IMR-90 (cell line): ENCODE measurements around the gene TREM1. TPM values are rescaled to one million over a fixed set of nuclear protein-coding genes. Genes with fewer than 3 reads are reported as not detected.

Source experiments
- ATAC-seq: fragments of 200-7000 bp; cut with Tn5 transposase; 2 replicates; pipeline ENCODE4 v1.9.1; 2020; ENCODE audit warnings: low read depth, mild to moderate bottlenecking, moderate library complexity
- BruUV-seq: library from RNA; stranded (reverse); fragments of 400-500 nt; replicated peaks from 2 replicates; lab custom pipeline; 2021; lab: Mats Ljungman, UMichigan
- CTCF ChIA-PET: fragments of 300-600 bp; formaldehyde crosslinking; extraction: SDS; loops from one replicate; lab custom pipeline; 2021; ENCODE audit warnings: antibody characterized with exemption; lab: Yijun Ruan, JAX
- POLR2A ChIA-PET: fragments of 300-600 bp; sonication (Branson Sonifier 250); formaldehyde crosslinking; loops from one replicate; lab custom pipeline; 2022; ENCODE audit warnings: antibody characterized with exemption; ENCODE audit not compliant: unreplicated experiment; lab: Charles Lee
- DNase-seq: peaks from one replicate; pipeline ENCODE4 v3.0.0; 2013
- H2AFZ ChIP-seq: replicated peaks from 2 replicates; pipeline ENCODE3; 2013; ENCODE audit warnings: low read length, mild to moderate bottlenecking; ENCODE audit not compliant: poor library complexity
- H2AK5ac ChIP-seq: 2 replicates; pipeline ENCODE4 v1.6.1; 2013; ENCODE audit warnings: low read depth, low read length, inconsistent platforms
- H2AK9ac ChIP-seq: replicated peaks from 2 replicates; pipeline ENCODE3; 2013; ENCODE audit warnings: mild to moderate bottlenecking, low read depth, low read length, moderate library complexity; ENCODE audit not compliant: poor library complexity
- H2BK120ac ChIP-seq: 2 replicates; pipeline ENCODE4 v1.6.1; 2013; ENCODE audit warnings: low read depth, low read length, inconsistent platforms
- H2BK15ac ChIP-seq: 3 replicates; pipeline ENCODE4 v1.6.1; 2013; ENCODE audit warnings: low read depth, low read length, inconsistent platforms
- H2BK20ac ChIP-seq: 2 replicates; pipeline ENCODE4 v1.6.1; 2013; ENCODE audit warnings: low read depth, mild to moderate bottlenecking, inconsistent platforms, low read length, moderate library complexity
- H2BK5ac ChIP-seq: 2 replicates; pipeline ENCODE4 v1.6.1; 2013; ENCODE audit warnings: mild to moderate bottlenecking, low read depth, low read length, inconsistent platforms; ENCODE audit not compliant: poor library complexity, severe bottlenecking
- H3K14ac ChIP-seq: replicated peaks from 2 replicates; pipeline ENCODE4 v1.6.1; 2013; ENCODE audit warnings: low read depth, low read length, inconsistent platforms
- H3K18ac ChIP-seq: 2 replicates; pipeline ENCODE4 v1.6.1; 2013; ENCODE audit warnings: low read depth, low read length, control low read depth
- H3K23ac ChIP-seq: 2 replicates; pipeline ENCODE4 v1.6.1; 2013; ENCODE audit warnings: low read depth, low read length, inconsistent platforms
- H3K27ac ChIP-seq: 2 replicates; pipeline ENCODE4 v1.5.1; 2013; ENCODE audit warnings: mild to moderate bottlenecking, control low read depth, low read length; ENCODE audit not compliant: insufficient read depth
- H3K27me3 ChIP-seq: 2 replicates; pipeline ENCODE4 v1.6.1; 2013; ENCODE audit warnings: low read length; ENCODE audit not compliant: control insufficient read depth, insufficient read depth
- H3K36me3 ChIP-seq: 2 replicates; pipeline ENCODE4 v1.6.1; 2013; ENCODE audit warnings: low read length, mixed read lengths; ENCODE audit not compliant: control insufficient read depth, insufficient read depth
- H3K4ac ChIP-seq: 2 replicates; pipeline ENCODE4 v1.6.1; 2013; ENCODE audit warnings: low read depth, low read length, inconsistent platforms
- H3K4me1 ChIP-seq: 2 replicates; pipeline ENCODE4 v1.6.1; 2013; ENCODE audit warnings: low read length, mixed read lengths; ENCODE audit not compliant: control insufficient read depth, insufficient read depth
- H3K4me2 ChIP-seq: 2 replicates; pipeline ENCODE4 v1.6.1; 2013; ENCODE audit warnings: low read depth, mild to moderate bottlenecking, control low read depth, low read length, moderate library complexity
- H3K4me3 ChIP-seq: 2 replicates; pipeline ENCODE4 v1.5.1; 2013; ENCODE audit warnings: low read depth, mild to moderate bottlenecking, control low read depth, low read length, moderate library complexity; ENCODE audit not compliant: insufficient read depth
- H3K56ac ChIP-seq: 2 replicates; pipeline ENCODE4 v1.6.1; 2013; ENCODE audit warnings: low read length, inconsistent platforms; ENCODE audit not compliant: insufficient read depth; ENCODE audit errors: extremely low read depth
- H3K79me1 ChIP-seq, 2 experiments: 2 replicates each; pipeline ENCODE4 v1.6.1; 2013; ENCODE audit warnings: low read length in 2 of 2, inconsistent platforms in 1 of 2, low read depth in 1 of 2
- H3K9ac ChIP-seq: 2 replicates; pipeline ENCODE4 v1.6.1; 2013; ENCODE audit warnings: low read depth, low read length, control low read depth
- H3K9me1 ChIP-seq: 2 replicates; pipeline ENCODE4 v1.6.1; 2013; ENCODE audit warnings: low read length, inconsistent platforms; ENCODE audit not compliant: insufficient read depth
- H3K9me3 ChIP-seq: 2 replicates; pipeline ENCODE4 v1.6.1; 2013; ENCODE audit warnings: low read length; ENCODE audit not compliant: control insufficient read depth, insufficient read depth
- H4K20me1 ChIP-seq: 2 replicates; pipeline ENCODE4 v1.6.1; 2013; ENCODE audit warnings: low read length, inconsistent platforms; ENCODE audit not compliant: insufficient read depth
- H4K5ac ChIP-seq: 2 replicates; pipeline ENCODE4 v1.6.1; 2013; ENCODE audit warnings: mild to moderate bottlenecking, low read depth, low read length, control low read depth
- H4K8ac ChIP-seq, 2 experiments: 2 replicates each; pipeline ENCODE4 v1.6.1; 2013; ENCODE audit warnings: low read depth in 2 of 2, low read length in 2 of 2, control low read depth in 1 of 2, inconsistent platforms in 1 of 2
- H4K91ac ChIP-seq: 2 replicates; pipeline ENCODE4 v1.6.1; 2013; ENCODE audit warnings: low read depth, low read length, inconsistent platforms; ENCODE audit not compliant: insufficient read depth
- BHLHE40 ChIP-seq: fragments of 150-350 bp; IDR thresholded peaks from 2 replicates; pipeline ENCODE4 v1.6.1; 2016; ENCODE audit warnings: mild to moderate bottlenecking, low read depth, low read length
- CEBPB ChIP-seq: IDR thresholded peaks from 2 replicates; pipeline ENCODE4 v1.6.1; 2012; ENCODE audit warnings: low read depth, low read length, improper control_type of control experiment
- CHD1 ChIP-seq: IDR thresholded peaks from 2 replicates; pipeline ENCODE4 v1.6.1; 2012; ENCODE audit warnings: low read depth, low read length, improper control_type of control experiment
- CTCF ChIP-seq: conservative IDR thresholded peaks from 2 replicates; pipeline ENCODE4 v1.5.1; 2012; ENCODE audit warnings: mild to moderate bottlenecking, low read depth, low read length, improper control_type of control experiment
- ELK1 ChIP-seq: fragments of 150-350 bp; IDR thresholded peaks from 2 replicates; pipeline ENCODE4 v1.6.1; 2016; ENCODE audit warnings: low read depth, mild to moderate bottlenecking, low read length, moderate library complexity, borderline replicate concordance
- FOS ChIP-seq: fragments of 150-350 bp; IDR thresholded peaks from 2 replicates; pipeline ENCODE4 v1.6.1; 2016; ENCODE audit warnings: low read depth, low read length
- MAFK ChIP-seq: IDR thresholded peaks from 2 replicates; pipeline ENCODE4 v1.6.1; 2012; ENCODE audit warnings: low read depth, low read length, improper control_type of control experiment
- MAZ ChIP-seq: IDR thresholded peaks from 2 replicates; pipeline ENCODE4 v1.6.1; 2012; ENCODE audit warnings: low read depth, mild to moderate bottlenecking, low read length, improper control_type of control experiment, moderate library complexity, borderline replicate concordance
- MXI1 ChIP-seq: IDR thresholded peaks from 2 replicates; pipeline ENCODE4 v1.6.1; 2012; ENCODE audit warnings: low read depth, mild to moderate bottlenecking, low read length, moderate library complexity, borderline replicate concordance
- NFE2L2 ChIP-seq: fragments of 150-350 bp; IDR thresholded peaks from 2 replicates; pipeline ENCODE4 v1.6.1; 2016; ENCODE audit warnings: low read depth, mild to moderate bottlenecking, low read length
- POLR2A ChIP-seq: IDR thresholded peaks from 2 replicates; pipeline ENCODE4 v1.6.1; 2012; ENCODE audit warnings: mild to moderate bottlenecking, low read depth, low read length
- RAD21 ChIP-seq: IDR thresholded peaks from 2 replicates; pipeline ENCODE4 v1.6.1; 2012; ENCODE audit warnings: low read length, improper control_type of control experiment
- RCOR1 ChIP-seq: IDR thresholded peaks from 2 replicates; pipeline ENCODE4 v1.6.1; 2012; ENCODE audit warnings: mild to moderate bottlenecking, low read length, improper control_type of control experiment; ENCODE audit not compliant: insufficient replicate concordance
- RFX5 ChIP-seq: IDR thresholded peaks from 2 replicates; pipeline ENCODE4 v1.8.0; 2012; ENCODE audit warnings: low read depth, mild to moderate bottlenecking, low read length, moderate library complexity
- SMC3 ChIP-seq: fragments of 150-350 bp; IDR thresholded peaks from 2 replicates; pipeline ENCODE4 v1.6.1; 2016; ENCODE audit warnings: low read depth, mild to moderate bottlenecking, antibody characterized with exemption, low read length, moderate library complexity
- USF2 ChIP-seq: fragments of 150-350 bp; IDR thresholded peaks from 2 replicates; pipeline ENCODE4 v1.6.1; 2017; ENCODE audit warnings: mild to moderate bottlenecking, antibody characterized with exemption, low read length, low read depth
- WGBS, 2 experiments: methylation state at CpG; one replicate each; pipeline versions ENCODE4 v1.1.5 to v1.1.7; 2013; ENCODE audit warnings: missing lambda C conversion rate in 2 of 2; ENCODE audit not compliant: insufficient read length in 1 of 2; ENCODE audit errors: extremely low coverage in 2 of 2; 5-methylcytosine and 5-hydroxymethylcytosine counted together
- dilution Hi-C: fragments of 300-500 bp; cut with HindIII; formaldehyde crosslinking; loops from one replicate; pipeline ENCODE4 v1.14.3; 2018; ENCODE audit warnings: low sequenced_read_pairs; ENCODE audit not compliant: unreplicated experiment
- in situ Hi-C: fragments of 300-500 bp; cut with MboI; formaldehyde crosslinking; loops from 3 replicates; pipeline ENCODE4 v1.14.3; 2019; ENCODE audit warnings: low sequenced_read_pairs, inconsistent platforms, mixed read lengths
- intact Hi-C: fragments of 100-400 bp; cut with micrococcal nuclease; formaldehyde crosslinking; loops from 2 replicates; pipeline ENCODE4 v1.10.0; 2022
- polyA plus RNA-seq, 3 experiments: library from polyadenylated mRNA; depleted of rRNA; stranded (reverse); fragments of >200 nt; gene quantifications; 2 replicates each; pipeline ENCODE4 v1.2.3, GENCODE V29; 2012; ENCODE audit warnings: low replicate concordance in 1 of 3
- total RNA-seq: library from RNA; depleted of rRNA; stranded (reverse); fragments of >200 nt; gene quantifications from 2 replicates; pipeline ENCODE4 v1.2.3, GENCODE V29; 2012

Gene TREM1
- total and polyA plus RNA-seq, 2 of the 4 experiments (the other 2 are of a cell fraction) = not detected

GRCh38 chr6:41315943-41316620, 29.6 kb upstream of the TREM1 start:
- CTCF ChIA-PET = no interaction called here
- no peaks in the 10 kb centered on the region for H3K79me1 ChIP-seq
- no peak overlapping the region for H4K8ac ChIP-seq
- H4K5ac ChIP-seq = no peak overlapping the region
- no peaks in the 10 kb centered on the region for H3K9me1 ChIP-seq
- DNase-seq (no peak), ATAC-seq (no peak)
- H2AK5ac ChIP-seq = no peak overlapping the region
- dilution Hi-C loops = no loop called here
- TF ChIP-seq MAZ = no peak
- TF ChIP-seq POLR2A = no peak
- no peak for TF ChIP-seq MXI1
- no peak for TF ChIP-seq RAD21
- TF ChIP-seq CHD1 = no peak
- TF ChIP-seq FOS = no peak
- TF ChIP-seq RCOR1 = no peak
- no peak for TF ChIP-seq BHLHE40
- no peak for TF ChIP-seq RFX5
- no peak for TF ChIP-seq SMC3
- no peak for TF ChIP-seq CEBPB
- no peak for TF ChIP-seq USF2
- TF ChIP-seq ELK1 = no peak
- TF ChIP-seq NFE2L2 = no peak
- TF ChIP-seq MAFK = no peak
- TF ChIP-seq CTCF = no peak
- H3K9me3 ChIP-seq = no peaks in the 10 kb centered on the region
- peaks cover 26% of the 10 kb centered on the region for H3K27me3 ChIP-seq
- no peak overlapping the region for H2BK20ac ChIP-seq
- H3K4ac ChIP-seq = no peak overlapping the region
- H3K9ac ChIP-seq = no peak overlapping the region
- no peak overlapping the region for H3K4me3 ChIP-seq
- H2BK5ac ChIP-seq = no peak overlapping the region
- H3K4me1 ChIP-seq = no peaks in the 10 kb centered on the region
- H3K14ac ChIP-seq = no peak overlapping the region
- no peak overlapping the region for H3K4me2 ChIP-seq
- no peaks in the 10 kb centered on the region for H3K36me3 ChIP-seq
- H3K18ac ChIP-seq = no peak overlapping the region
- in situ Hi-C loops = no loop called here
- H4K91ac ChIP-seq = no peak overlapping the region
- intact Hi-C loops = loop anchor here (5.0 kb wide), 1 partner anchor 244 kb away; the partner anchor contains the start of genes NFYA and OARD1
- no peak overlapping the region for H2AK9ac ChIP-seq
- no peaks in the 10 kb centered on the region for H4K20me1 ChIP-seq
- POLR2A ChIA-PET = no interaction called here
- no peak overlapping the region for H3K23ac ChIP-seq
- H3K27ac ChIP-seq = no peak overlapping the region
- H3K56ac ChIP-seq = no peak overlapping the region
- no peak overlapping the region for H2BK15ac ChIP-seq
- no peak overlapping the region for H2AFZ ChIP-seq
- H2BK120ac ChIP-seq = no peak overlapping the region
- no CpG with 5 or more reads among the region's 1 CpG for WGBS, 2 experiments
- BruUV-seq = no TSS peak
